Fibroblast of mammary gland (primary cell): Measurements from ENCODE around the gene SYF2.
A peak's percentile ranks its signal among the peaks of the same experiment; 100 is the strongest.

Experiments
- DNase-seq: peaks from one replicate; pipeline ENCODE4 v3.0.0-alpha.2; 2010; ENCODE audit warnings: low read depth
- H3K4me3 ChIP-seq: 2 replicates; pipeline ENCODE4 v1.5.1; 2011; ENCODE audit warnings: low read depth, mild to moderate bottlenecking, low read length, moderate library complexity; ENCODE audit not compliant: control insufficient read depth
- CTCF ChIP-seq: conservative IDR thresholded peaks from 2 replicates; pipeline ENCODE4 v1.5.1; 2011; ENCODE audit warnings: low read depth, low read length, inconsistent platforms; ENCODE audit not compliant: control insufficient read depth, insufficient read depth

Gene SYF2

DNA sequence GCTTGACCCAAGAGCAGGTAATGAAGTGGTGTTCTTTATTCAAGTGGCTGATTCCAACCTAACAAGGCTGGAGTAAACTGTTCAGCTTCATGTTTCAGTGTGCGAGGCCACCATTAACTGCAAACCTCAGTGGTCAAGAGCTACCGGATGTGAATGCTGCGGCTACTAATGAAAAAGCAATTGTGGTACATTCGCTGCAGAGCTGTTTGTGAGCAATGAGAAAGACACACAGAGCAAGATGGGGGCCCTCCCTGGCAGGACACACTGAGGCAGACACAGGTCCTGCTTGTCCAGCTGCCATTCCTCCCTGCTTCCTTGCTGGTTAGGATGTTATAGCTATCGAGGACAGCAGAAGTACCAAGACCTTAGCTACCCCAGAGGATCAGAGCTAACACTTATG lies 26.1 kb downstream of the SYF2 start:
- TF ChIP-seq CTCF, result no peak

GRCh38 chr1:25205786-25206185 lies 26.5 kb downstream of the SYF2 start:
- H3K4me3 ChIP-seq, result no peak overlapping the region
- TF ChIP-seq CTCF, result no peak
- no peak for DNase-seq

More for the DNA sequence above, 26.1 kb downstream of the SYF2 start:
- DNase-seq, result no peak
- H3K4me3 ChIP-seq, result no peak overlapping the region

DNA sequence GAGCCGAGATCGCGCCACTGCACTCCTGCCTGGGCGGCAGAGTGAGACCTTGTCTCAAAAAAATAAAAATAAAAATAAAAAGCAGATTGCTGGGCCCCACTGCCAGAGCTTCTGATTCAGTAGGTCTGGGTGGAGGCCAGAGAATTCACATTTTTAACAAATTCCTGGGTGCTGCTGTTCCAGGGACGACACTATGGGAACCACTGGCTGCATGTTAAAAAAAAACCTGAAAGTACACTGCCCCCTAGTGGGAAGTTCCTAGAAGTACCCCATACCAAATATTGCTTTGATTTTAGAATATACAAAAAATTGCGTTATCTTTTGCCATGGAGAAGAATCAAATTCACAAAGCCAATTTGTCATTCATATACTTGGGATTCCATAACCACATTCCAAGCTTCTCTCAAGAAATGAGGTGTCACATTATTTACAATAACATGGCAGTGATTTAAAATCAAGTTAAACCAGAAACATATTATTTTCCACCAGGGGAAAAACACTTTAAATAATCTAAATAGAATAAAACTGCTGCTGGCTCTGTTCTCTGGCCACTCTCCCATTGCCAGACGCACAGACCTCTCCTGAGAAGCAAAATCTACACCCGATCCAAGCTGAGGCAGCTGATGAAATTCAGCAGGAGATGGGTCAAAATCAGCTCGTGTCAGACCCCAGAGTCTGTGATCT lies 27.4 kb downstream of the SYF2 start:
- no peak overlapping the region for H3K4me3 ChIP-seq
- peak; percentile 69 for TF ChIP-seq CTCF
- DNase-seq, result peak; percentile 70

DNA sequence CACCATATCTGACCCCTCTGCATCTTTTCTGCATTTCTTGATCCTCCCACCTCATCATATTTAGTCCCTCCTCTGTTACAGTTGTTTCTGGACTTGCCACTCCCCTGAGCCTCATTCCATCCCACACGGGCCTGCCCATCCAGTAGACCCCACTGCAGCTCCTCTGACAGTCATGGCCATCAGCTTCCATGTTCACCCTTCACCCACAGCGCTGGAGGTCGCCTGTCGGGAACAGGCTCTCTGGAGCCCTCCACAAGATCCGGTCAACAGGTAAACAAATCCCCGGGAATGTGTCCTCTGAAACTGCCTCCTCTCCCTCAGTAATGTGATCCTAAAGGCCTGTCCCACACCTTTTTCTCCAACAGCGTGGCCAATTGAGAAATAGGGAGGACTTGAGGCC lies 31.3 kb downstream of the SYF2 start:
- no peak overlapping the region for H3K4me3 ChIP-seq
- no peak for DNase-seq
- no peak for TF ChIP-seq CTCF

- DNase-seq, result no peak
- no peak for TF ChIP-seq CTCF
Measured at GRCh38 chr1:25199819-25200620, 32.3 kb downstream of the SYF2 start.

GRCh38 chr1:25198663-25199252 lies 33.5 kb downstream of the SYF2 start:
- no peak for DNase-seq
- H3K4me3 ChIP-seq, result no peak overlapping the region

More at GRCh38 chr1:25199819-25200620, 32.3 kb downstream of the SYF2 start:
- no peak overlapping the region for H3K4me3 ChIP-seq

More at GRCh38 chr1:25198663-25199252, 33.5 kb downstream of the SYF2 start:
- TF ChIP-seq CTCF, result no peak
